H1 (cell line): ENCODE data around the gene ZMIZ1. TPM values are rescaled to one million over a fixed set of nuclear protein-coding genes. Genes with fewer than 3 reads are reported as not detected.

Experiments
- CBX8 ChIP-seq: fragments of 300-800, 300-1000 bp; sonication (generic); IDR thresholded peaks from 2 replicates; pipeline ENCODE4 v1.7.1; 2016; ENCODE audit warnings: low read depth, low read length, borderline replicate concordance
- CREB1 ChIP-seq: IDR thresholded peaks from 2 replicates; pipeline ENCODE4 v1.6.1; 2012; ENCODE audit warnings: inconsistent platforms
- JUND ChIP-seq: IDR thresholded peaks from 2 replicates; pipeline ENCODE4 v1.6.1; 2011; ENCODE audit warnings: mild to moderate bottlenecking, improper control_type of control experiment, low read length
- KDM4A ChIP-seq: IDR thresholded peaks from one replicate; pipeline ENCODE4 v1.7.1; 2012; ENCODE audit warnings: low read depth, mild to moderate bottlenecking, moderate library complexity, low read length, inconsistent platforms; ENCODE audit not compliant: severe bottlenecking
- KDM5A ChIP-seq: fragments of 200-600 bp; IDR thresholded peaks from 2 replicates; pipeline ENCODE4 v1.7.1; 2012; ENCODE audit warnings: mild to moderate bottlenecking, low read length, inconsistent platforms, mixed read lengths
- POLR2A ChIP-seq, 2 experiments: IDR thresholded peaks; 1 replicate in 1 of 2; 2 replicates in 1 of 2; pipeline ENCODE4 v1.6.1; 2011; ENCODE audit warnings: low read depth in 2 of 2, low read length in 2 of 2, mild to moderate bottlenecking in 2 of 2; ENCODE audit errors: control extremely low read depth in 1 of 2
- RAD21 ChIP-seq, 2 experiments: IDR thresholded peaks in 1 of 2; conservative IDR thresholded peaks in 1 of 2; 2 replicates each; pipeline ENCODE4 v1.6.1; 2011; ENCODE audit warnings: low read depth in 2 of 2, low read length in 2 of 2, improper control_type of control experiment in 1 of 2, inconsistent platforms in 1 of 2, mild to moderate bottlenecking in 1 of 2, moderate library complexity in 1 of 2
- RBBP5 ChIP-seq: IDR thresholded peaks from 2 replicates; pipeline ENCODE4 v1.7.1; 2012; ENCODE audit warnings: low read depth, mild to moderate bottlenecking, inconsistent platforms, low read length, moderate library complexity, borderline replicate concordance
- RXRA ChIP-seq: IDR thresholded peaks from 2 replicates; pipeline ENCODE4 v1.6.1; 2011; ENCODE audit warnings: low read depth, mild to moderate bottlenecking, low read length, moderate library complexity; ENCODE audit not compliant: insufficient read depth
- polyA plus RNA-seq, 7 experiments: library from polyadenylated mRNA; depleted of rRNA in 3 of 7; stranded (reverse) in 5 of 7; unstranded in 2 of 7; fragments of >200 nt in 5 of 7; fragments of 200-250 nt in 2 of 7; gene quantifications; 1 replicate in 5 of 7; 2 replicates in 1 of 7; 4 replicates in 1 of 7; pipeline versions ENCODE4 v1.2.1 to v1.2.3, GENCODE V29; 2011 to 2013; ENCODE audit warnings: missing spikeins in 2 of 7, mixed read lengths in 2 of 7
- total RNA-seq: library from RNA; stranded (reverse); fragmentation: NEBNext Ultra II Directional; extraction: Animal tissue kit (Norgen Biotek cat#: 25700); gene quantifications from 2 replicates; pipeline ENCODE4 v1.2.1, GENCODE V29; 2021
- TF ChIP-seq, protein P1 (sequence below): IDR thresholded peaks from 2 replicates; pipeline ENCODE4 v1.6.1; 2012; ENCODE audit warnings: low read length, inconsistent platforms
- TF ChIP-seq, protein P2 (sequence below): IDR thresholded peaks from 2 replicates; pipeline ENCODE4 v1.6.1; 2012; ENCODE audit warnings: inconsistent platforms
- TF ChIP-seq, protein P3 (sequence below), 3 experiments: IDR thresholded peaks; 1 replicate in 2 of 3; 2 replicates in 1 of 3; pipeline versions ENCODE4 v1.5.1 to v1.6.1; 2011; ENCODE audit warnings: low read length in 3 of 3, mild to moderate bottlenecking in 3 of 3, inconsistent platforms in 2 of 3, low read depth in 1 of 3, moderate library complexity in 1 of 3; ENCODE audit not compliant: insufficient read depth in 1 of 3; ENCODE audit errors: control extremely low read depth in 1 of 3

The ZMIZ1 gene
- total and polyA plus RNA-seq, 2 of the 8 experiments (the other 6 are each of a cell fraction or from before 2014, with no cell fraction given) = 8.1 to 28.0 TPM

DNA sequence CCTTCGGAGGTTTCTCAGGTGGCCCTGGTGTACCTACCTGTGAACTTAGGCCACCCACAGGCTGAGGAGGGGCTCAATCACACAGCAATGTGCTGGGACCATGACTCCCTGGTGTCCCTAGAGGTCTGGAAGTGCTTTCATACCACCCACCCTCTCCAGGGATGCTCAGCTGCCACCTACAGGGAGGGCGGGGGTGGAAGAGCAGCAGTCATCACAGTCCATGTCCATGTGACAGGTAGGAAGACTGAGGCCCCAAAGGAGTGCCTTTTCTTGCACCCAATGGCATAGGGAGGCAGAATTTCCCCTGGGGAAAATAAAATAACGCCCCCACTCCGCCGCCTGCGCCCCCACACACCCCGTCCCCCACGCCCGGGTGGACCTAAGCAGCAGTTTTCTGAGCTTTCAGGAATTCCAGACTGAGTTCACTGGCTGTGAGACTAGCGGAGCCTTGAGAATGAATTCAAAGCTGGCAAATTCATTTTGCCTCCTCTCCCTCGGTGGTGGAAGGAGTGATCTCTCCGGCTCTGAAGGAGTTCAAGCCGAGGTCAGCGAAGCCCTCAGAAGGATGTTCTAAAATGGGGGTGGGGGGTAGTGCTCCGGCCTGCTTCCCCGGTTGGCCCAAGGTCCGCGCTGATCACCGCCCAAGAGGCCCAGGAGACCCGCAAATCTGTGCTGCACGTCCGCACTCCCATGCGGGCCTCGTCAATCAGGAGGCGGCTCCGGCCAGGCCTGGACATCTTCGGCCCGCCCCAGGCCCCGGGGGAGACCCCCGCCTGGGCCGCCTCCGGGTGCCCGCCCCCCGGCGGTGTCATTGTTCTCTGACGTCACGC lies 2.1 kb upstream of the ZMIZ1 start (continued):
- TF ChIP-seq, protein P1, sequence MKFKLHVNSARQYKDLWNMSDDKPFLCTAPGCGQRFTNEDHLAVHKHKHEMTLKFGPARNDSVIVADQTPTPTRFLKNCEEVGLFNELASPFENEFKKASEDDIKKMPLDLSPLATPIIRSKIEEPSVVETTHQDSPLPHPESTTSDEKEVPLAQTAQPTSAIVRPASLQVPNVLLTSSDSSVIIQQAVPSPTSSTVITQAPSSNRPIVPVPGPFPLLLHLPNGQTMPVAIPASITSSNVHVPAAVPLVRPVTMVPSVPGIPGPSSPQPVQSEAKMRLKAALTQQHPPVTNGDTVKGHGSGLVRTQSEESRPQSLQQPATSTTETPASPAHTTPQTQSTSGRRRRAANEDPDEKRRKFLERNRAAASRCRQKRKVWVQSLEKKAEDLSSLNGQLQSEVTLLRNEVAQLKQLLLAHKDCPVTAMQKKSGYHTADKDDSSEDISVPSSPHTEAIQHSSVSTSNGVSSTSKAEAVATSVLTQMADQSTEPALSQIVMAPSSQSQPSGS = no peak
- TF ChIP-seq JUND (no peak), KDM4A (no peak), CREB1 (peak; percentile 73), CBX8 (no peak), RXRA (no peak), RBBP5 (0 out of 2 replicates have a peak, but pooled peaks have one; percentile 55), KDM5A (no peak), POLR2A (IDR thresholded peaks at IDR 0.05; ENCODE audit: control extremely low read depth in 1 of 2, low read depth in 2 of 2, low read length in 2 of 2) (no peak), RAD21 (IDR thresholded peaks at IDR 0.05 in 1 of 2, conservative IDR thresholded peaks at IDR 0.05 in 1 of 2; ENCODE audit: low read depth in 2 of 2, low read length in 2 of 2) (peak; percentile 12 to 38; a peak in 3 of 4 replicates)
- TF ChIP-seq, protein P2, sequence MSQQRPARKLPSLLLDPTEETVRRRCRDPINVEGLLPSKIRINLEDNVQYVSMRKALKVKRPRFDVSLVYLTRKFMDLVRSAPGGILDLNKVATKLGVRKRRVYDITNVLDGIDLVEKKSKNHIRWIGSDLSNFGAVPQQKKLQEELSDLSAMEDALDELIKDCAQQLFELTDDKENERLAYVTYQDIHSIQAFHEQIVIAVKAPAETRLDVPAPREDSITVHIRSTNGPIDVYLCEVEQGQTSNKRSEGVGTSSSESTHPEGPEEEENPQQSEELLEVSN = no peak; the same call in 1 of the 2 replicates
- TF ChIP-seq, protein P3, sequence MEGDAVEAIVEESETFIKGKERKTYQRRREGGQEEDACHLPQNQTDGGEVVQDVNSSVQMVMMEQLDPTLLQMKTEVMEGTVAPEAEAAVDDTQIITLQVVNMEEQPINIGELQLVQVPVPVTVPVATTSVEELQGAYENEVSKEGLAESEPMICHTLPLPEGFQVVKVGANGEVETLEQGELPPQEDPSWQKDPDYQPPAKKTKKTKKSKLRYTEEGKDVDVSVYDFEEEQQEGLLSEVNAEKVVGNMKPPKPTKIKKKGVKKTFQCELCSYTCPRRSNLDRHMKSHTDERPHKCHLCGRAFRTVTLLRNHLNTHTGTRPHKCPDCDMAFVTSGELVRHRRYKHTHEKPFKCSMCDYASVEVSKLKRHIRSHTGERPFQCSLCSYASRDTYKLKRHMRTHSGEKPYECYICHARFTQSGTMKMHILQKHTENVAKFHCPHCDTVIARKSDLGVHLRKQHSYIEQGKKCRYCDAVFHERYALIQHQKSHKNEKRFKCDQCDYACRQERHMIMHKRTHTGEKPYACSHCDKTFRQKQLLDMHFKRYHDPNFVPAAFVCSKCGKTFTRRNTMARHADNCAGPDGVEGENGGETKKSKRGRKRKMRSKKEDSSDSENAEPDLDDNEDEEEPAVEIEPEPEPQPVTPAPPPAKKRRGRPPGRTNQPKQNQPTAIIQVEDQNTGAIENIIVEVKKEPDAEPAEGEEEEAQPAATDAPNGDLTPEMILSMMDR (IDR thresholded peaks at IDR 0.05; ENCODE audit: control extremely low read depth in 1 of 3, insufficient read depth in 1 of 3, low read depth in 1 of 3, low read length in 3 of 3) = peak in 2 of 3 experiments; percentile 32; a peak in 2 of 4 replicates
